PC-3 (cell line): ENCODE measurements around the gene METAP1D. TPM values are rescaled to one million over a fixed set of nuclear protein-coding genes. Genes with fewer than 3 reads are reported as not detected.
A peak's percentile ranks its signal among the peaks of the same experiment; 100 is the strongest.

ENCODE experiments used
- ATAC-seq: fragments of 200-7000 bp; cut with Tn5 transposase; 2 replicates; pipeline ENCODE4 v1.9.1; 2020; ENCODE audit warnings: mild to moderate bottlenecking, moderate library complexity
- BruUV-seq: library from RNA; stranded (reverse); fragments of 400-500 nt; replicated peaks from 2 replicates; lab custom pipeline; 2021; lab: Mats Ljungman, UMichigan
- CTCF ChIA-PET: fragments of 300-600 bp; sonication (Branson Sonifier 250); formaldehyde crosslinking; loops from one replicate; lab custom pipeline; 2022; ENCODE audit warnings: antibody characterized with exemption; lab: Charles Lee
- POLR2A ChIA-PET: fragments of 300-600 bp; sonication (Branson Sonifier 250); formaldehyde crosslinking; loops from one replicate; lab custom pipeline; 2022; ENCODE audit warnings: antibody characterized with exemption; ENCODE audit not compliant: unreplicated experiment; lab: Charles Lee
- DNase-seq: peaks from one replicate; pipeline ENCODE4 v3.0.0-alpha.2; 2015
- H2AFZ ChIP-seq: fragments of 300-600 bp; sonication (generic); 2 replicates; pipeline ENCODE4 v1.6.0; 2016; ENCODE audit warnings: antibody characterized with exemption, low read length
- H3F3A ChIP-seq: fragments of 300-600 bp; sonication (generic); one replicate; pipeline ENCODE4 v1.6.0; 2017; ENCODE audit warnings: antibody characterized with exemption, low read length, control low read depth, mild to moderate bottlenecking; ENCODE audit not compliant: unreplicated experiment
- H3K27ac ChIP-seq: fragments of 300-600 bp; sonication (generic); 2 replicates; pipeline ENCODE4 v1.5.1; 2016; ENCODE audit warnings: mild to moderate bottlenecking, low read length
- H3K27me3 ChIP-seq: fragments of 300-600 bp; sonication (generic); 2 replicates; pipeline ENCODE4 v1.6.1; 2016; ENCODE audit warnings: low read length, mixed read lengths
- H3K36me3 ChIP-seq: fragments of 300-600 bp; sonication (generic); 2 replicates; pipeline ENCODE4 v1.6.1; 2016; ENCODE audit warnings: low read depth, mixed run types, low read length, mixed read lengths
- H3K4me1 ChIP-seq: fragments of 300-600 bp; sonication (generic); 2 replicates; pipeline ENCODE4 v1.5.1; 2016; ENCODE audit warnings: low read length; ENCODE audit not compliant: insufficient read depth
- H3K4me2 ChIP-seq: fragments of 300-600 bp; sonication (generic); 2 replicates; pipeline ENCODE4 v1.6.0; 2016; ENCODE audit warnings: low read length
- H3K4me3 ChIP-seq: fragments of 300-600 bp; sonication (generic); 2 replicates; pipeline ENCODE4 v1.5.1; 2016; ENCODE audit warnings: mild to moderate bottlenecking, low read length, mixed read lengths
- H3K79me2 ChIP-seq: fragments of 300-600 bp; sonication (generic); 2 replicates; pipeline ENCODE4 v1.6.1; 2017; ENCODE audit warnings: low read length, mixed read lengths
- H3K9ac ChIP-seq: fragments of 300-600 bp; sonication (generic); 2 replicates; pipeline ENCODE4 v1.6.0; 2016; ENCODE audit warnings: mild to moderate bottlenecking, low read length
- H3K9me2 ChIP-seq: fragments of 300-600 bp; sonication (generic); replicated peaks from 2 replicates; pipeline ENCODE4 v1.6.1; 2016; ENCODE audit warnings: mixed run types, low read length, mixed read lengths
- H3K9me3 ChIP-seq: fragments of 300-600 bp; sonication (generic); 2 replicates; pipeline ENCODE4 v1.6.1; 2016; ENCODE audit warnings: low read length, mixed read lengths
- H4K20me1 ChIP-seq: fragments of 300-600 bp; sonication (generic); 2 replicates; pipeline ENCODE4 v1.6.1; 2016; ENCODE audit warnings: low read length, mixed read lengths
- CTCF ChIP-seq: fragments of 300-600 bp; sonication (generic); conservative IDR thresholded peaks from 2 replicates; pipeline ENCODE4 v1.5.1; 2017; ENCODE audit warnings: antibody characterized with exemption, low read depth, mild to moderate bottlenecking, low read length
- EZH2 ChIP-seq: fragments of 300-600 bp; sonication (generic); IDR thresholded peaks from one replicate; pipeline ENCODE4 v1.6.1; 2017; ENCODE audit warnings: antibody characterized with exemption, mild to moderate bottlenecking, low read length; ENCODE audit not compliant: unreplicated experiment
- EZH2phosphoT487 ChIP-seq: fragments of 300-600 bp; sonication (generic); IDR thresholded peaks from 2 replicates; pipeline ENCODE4 v1.6.1; 2018; ENCODE audit warnings: mild to moderate bottlenecking, antibody characterized with exemption, low read length, borderline replicate concordance
- intact Hi-C: fragments of 100-400 bp; cut with micrococcal nuclease; formaldehyde crosslinking; loops from 2 replicates; pipeline ENCODE4 v1.9.0; 2023
- total RNA-seq: library from RNA; depleted of rRNA; stranded (reverse); fragments of >200 nt; gene quantifications from 2 replicates; pipeline ENCODE4 v1.2.3, GENCODE V29; 2014

Gene METAP1D
- total RNA-seq, 1 experiment from 2014 or later: 12.0 TPM

DNA sequence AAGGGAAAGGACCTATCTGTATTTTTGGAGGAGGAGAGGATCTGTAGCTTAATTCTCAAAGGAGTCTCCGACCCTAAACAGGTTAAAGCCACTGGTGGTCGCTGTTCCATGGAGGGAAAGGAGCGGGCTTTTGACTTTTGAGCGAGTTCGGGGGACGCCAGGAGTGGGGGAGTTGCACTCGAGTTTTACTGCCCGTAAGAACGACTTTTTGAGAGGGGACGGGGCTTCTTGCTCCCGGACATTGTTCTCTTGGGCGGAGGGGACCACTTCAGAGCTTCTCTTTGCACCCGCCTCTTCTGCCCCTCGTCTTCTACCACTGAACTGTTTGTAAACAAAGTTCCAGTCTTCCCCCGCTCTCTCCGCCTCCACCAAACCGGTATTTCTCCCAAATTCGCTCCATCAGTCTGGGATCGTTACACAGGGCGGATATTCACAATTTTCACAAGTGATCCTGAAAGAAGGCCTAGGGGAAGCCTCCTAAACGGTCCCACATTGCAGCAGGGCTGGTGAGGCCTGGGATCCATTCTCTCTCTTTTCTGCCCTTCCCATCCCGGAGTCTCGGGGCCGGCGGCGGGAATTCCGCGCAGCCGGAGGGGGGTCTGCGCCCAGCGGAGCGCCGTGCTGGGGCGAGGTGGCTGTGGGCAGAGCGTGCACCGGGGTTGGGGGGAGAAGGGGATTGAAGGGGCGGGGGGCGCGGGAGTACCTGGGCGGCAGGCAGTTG lies 96.3 kb downstream of the METAP1D start:
- Histone ChIP-seq H2AFZ (peak overlapping the region; percentile 97), H3K4me2 (peak overlapping the region; percentile 100), H3K79me2 (no peaks in the 10 kb centered on the region), H3K36me3 (no peaks in the 10 kb centered on the region), H4K20me1 (no peaks in the 10 kb centered on the region), H3K27ac (peak overlapping the region; percentile 93), H3K4me1 (peaks cover 31% of the 10 kb centered on the region), H3K9me2 (no peaks in the 10 kb centered on the region), H3K9ac (peak overlapping the region; percentile 90), H3K27me3 (no peaks in the 10 kb centered on the region), H3K4me3 (peak overlapping the region; percentile 97), H3F3A (peaks cover 6% of the 10 kb centered on the region), H3K9me3 (no peaks in the 10 kb centered on the region)
- intact Hi-C loops: loop anchor here (2.0 kb wide), 2 partner anchors 57 to 95 kb away; no protein-coding TSS in a partner anchor
- DNase-seq: peak; percentile 60
- TF ChIP-seq EZH2: no peak
- peak; percentile 59 for TF ChIP-seq CTCF
- no peak for TF ChIP-seq EZH2phosphoT487
- BruUV-seq: TSS peak; percentile 84
- ATAC-seq: peak; percentile 5
- ChIA-PET CTCF (interaction anchor here (0.6 to 0.7 kb wide), 2 partner anchors 138 to 174 kb away, joined by 3 to 4 read pairs; partner anchors contain the start of gene HAT1), POLR2A (interaction anchor here (0.6 to 0.8 kb wide), 2 partner anchors 11 to 17 kb away, joined by 3 to 5 read pairs; partner anchors contain the start of gene DLX1)

DNA sequence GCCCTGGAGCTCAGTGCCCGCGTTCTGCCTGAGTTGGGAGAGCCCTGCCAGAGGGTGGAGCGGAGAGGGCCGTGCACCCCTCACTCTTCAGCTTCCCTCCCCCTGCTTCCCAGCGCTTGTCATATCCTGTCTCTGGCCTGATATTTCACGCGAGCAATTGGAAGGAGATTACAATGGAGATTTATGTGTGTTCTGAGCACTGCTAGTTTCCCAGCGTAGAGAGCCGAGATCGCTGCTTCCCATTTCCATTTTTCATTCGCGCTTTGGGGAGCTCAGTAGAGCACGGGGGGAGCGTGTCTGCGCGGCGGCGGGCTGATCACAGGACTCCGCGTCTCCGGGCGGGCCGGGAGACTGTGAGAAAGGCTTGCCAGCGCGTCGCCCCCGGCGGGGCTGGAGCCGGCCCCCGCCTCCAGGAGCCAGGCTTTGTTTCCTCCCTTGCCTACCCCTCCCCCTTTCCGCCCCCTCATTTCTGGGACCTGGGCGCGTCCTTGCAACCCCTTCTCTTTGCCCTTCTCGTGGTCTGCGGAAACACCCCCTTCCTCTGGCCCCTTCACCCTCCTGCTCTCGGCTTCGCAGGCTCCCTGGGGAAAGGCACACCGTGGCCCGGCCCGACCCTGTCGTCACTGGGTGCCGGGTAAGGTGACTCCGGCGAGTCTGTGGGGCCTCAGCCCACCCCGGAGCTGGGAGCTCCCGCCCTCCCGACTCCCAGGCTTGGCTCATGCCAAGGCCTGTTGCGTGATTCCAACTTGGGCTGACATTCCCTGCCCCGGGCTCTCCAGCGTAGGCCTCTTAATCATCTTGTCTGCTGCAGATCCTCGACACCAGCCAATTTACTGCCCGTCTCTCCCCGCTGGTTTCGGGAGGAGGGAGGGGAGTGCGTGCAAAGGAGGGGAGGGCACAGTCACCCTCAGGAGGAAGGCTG lies 97.1 kb downstream of the METAP1D start:
- Histone ChIP-seq H2AFZ (peak overlapping the region; percentile 97), H4K20me1 (no peaks in the 10 kb centered on the region), H3K27ac (peak overlapping the region; percentile 93), H3K9me3 (no peaks in the 10 kb centered on the region), H3K9ac (peak overlapping the region; percentile 90), H3K4me3 (peak overlapping the region; percentile 97), H3K36me3 (no peaks in the 10 kb centered on the region), H3K27me3 (no peaks in the 10 kb centered on the region), H3K79me2 (no peaks in the 10 kb centered on the region), H3K9me2 (no peaks in the 10 kb centered on the region), H3K4me2 (peak overlapping the region; percentile 100), H3F3A (peaks cover 6% of the 10 kb centered on the region), H3K4me1 (peaks cover 31% of the 10 kb centered on the region)
- POLR2A ChIA-PET: interaction anchor here (0.6 to 0.8 kb wide), 2 partner anchors 11 to 17 kb away, joined by 3 to 5 read pairs; partner anchors contain the start of gene DLX1
- ATAC-seq (peak; percentile 23), DNase-seq (peak; percentile 68)
- BruUV-seq: no TSS peak
- TF ChIP-seq EZH2phosphoT487: no peak
- TF ChIP-seq CTCF: no peak
- no peak for TF ChIP-seq EZH2
- intact Hi-C loops: no loop called here
- CTCF ChIA-PET: no interaction called here
